Glomerular endothelial cell (primary cell): Measurements from ENCODE around the gene KBTBD13. TPM values are rescaled to one million over a fixed set of nuclear protein-coding genes. Genes with fewer than 3 reads are reported as not detected.
"Not testable (repeated sequence)": the region's sequence is repeated elsewhere in the genome, so short reads cannot be mapped to it uniquely, and the experiment has no call there.

Experiments
- DNase-seq: peaks from one replicate; pipeline ENCODE4 v3.0.0-alpha.2; 2011; ENCODE audit warnings: low read depth, low spot score; ENCODE audit errors: extremely low read depth
- total RNA-seq: library from RNA; depleted of rRNA; stranded (reverse); fragments of >200 nt; gene quantifications from 2 replicates; pipeline ENCODE4 v1.2.3, GENCODE V29; 2015

Gene KBTBD13
- total RNA-seq, 1 donor from 2014 or later: not detected

DNA sequence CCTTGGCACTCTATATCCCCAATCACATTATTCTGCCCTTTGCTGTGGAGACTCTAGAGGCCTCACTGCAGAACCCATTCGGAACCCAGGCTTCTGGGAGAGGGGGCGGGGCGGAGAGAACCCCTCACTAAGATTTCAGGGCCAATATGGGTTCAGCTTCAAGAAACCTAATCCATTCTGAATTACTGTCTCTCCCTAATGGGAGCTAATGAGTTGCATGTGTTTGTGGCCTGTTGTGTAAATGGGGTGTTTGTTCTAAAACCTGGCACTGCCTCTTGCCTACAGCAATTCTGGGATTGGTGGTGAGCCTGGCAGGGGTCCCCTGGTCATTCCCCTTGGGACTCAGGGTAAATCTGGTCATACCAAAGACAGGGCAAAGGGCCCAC is 8.2 kb upstream of the KBTBD13 start:
- no peak for DNase-seq

DNA sequence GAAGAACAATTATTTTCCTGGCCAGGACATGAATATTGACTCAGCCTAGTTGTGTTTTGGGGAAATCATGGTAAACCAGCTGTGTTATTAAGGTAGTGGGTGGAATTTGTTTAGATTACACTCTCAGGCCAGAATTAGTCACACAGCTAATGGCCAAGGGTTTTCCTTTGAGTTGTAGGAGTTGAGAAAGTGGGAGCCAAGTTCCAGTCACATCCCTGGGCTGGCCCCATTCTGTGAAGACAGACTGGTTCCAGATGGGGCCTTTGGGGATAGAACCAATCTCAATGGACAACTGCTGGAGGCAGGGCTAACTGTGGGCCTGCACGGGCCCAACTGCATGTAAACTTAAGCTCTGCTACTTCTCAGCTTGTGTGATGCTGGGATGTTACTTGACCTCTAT is 7.4 kb upstream of the KBTBD13 start:
- DNase-seq: no peak

DNA sequence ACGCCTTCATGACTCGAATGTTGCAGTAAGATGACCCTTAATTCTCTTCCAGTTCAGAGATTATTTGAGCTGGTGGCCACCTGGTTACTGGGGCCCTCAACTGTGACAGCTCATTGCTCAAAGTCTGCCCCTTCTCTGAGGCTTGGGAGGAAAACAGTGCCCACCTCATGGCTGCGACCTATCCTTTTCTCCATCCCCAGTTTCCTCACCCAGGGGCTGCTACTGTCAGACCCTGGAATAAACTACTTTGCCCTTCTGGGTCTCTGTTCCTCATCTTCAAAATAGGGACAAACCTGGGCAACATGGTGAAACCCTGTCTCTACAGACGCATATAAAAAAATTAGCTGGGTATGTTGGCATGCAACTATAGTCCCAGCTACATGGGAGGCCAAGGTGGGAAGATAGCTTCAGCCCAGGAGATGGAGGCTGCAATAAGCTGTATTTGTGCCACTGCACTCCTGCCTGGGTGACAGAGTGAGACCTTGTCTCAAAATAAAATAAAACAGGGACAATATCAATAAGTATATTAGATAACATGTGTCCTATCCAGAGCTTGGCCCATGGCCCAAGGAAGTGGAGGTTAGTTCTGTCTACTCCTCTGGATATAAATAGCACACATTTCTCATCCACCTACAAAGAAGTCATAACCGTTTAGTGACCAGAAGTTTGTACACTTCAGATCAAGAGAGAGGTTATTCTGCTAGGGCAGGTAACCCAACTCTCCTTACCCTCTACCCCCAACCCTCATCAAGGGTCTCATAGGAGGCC is 6.6 kb upstream of the KBTBD13 start:
- DNase-seq: no peak

DNA sequence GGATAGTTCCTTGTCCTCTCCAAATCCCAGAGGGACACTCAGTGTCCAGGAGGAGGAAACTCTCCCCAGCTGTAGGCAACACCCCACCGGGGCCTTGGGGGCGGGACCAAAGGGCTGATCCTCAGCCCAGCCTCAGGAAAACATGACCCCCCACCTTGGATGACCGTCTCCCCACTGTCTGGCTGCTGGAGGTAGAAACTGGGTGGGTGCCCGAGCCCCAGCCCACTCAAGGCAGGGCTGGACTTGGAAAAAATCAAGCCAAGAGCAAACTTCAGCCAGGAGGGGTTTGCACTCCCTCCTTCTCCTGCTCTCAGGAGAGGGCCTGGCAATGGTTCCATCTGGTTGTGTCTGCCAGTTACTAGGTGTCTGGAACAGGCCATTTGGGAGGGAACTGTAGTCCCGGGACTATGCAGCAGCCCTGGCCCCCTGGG is 5.2 kb upstream of the KBTBD13 start:
- DNase-seq: no peak

DNA sequence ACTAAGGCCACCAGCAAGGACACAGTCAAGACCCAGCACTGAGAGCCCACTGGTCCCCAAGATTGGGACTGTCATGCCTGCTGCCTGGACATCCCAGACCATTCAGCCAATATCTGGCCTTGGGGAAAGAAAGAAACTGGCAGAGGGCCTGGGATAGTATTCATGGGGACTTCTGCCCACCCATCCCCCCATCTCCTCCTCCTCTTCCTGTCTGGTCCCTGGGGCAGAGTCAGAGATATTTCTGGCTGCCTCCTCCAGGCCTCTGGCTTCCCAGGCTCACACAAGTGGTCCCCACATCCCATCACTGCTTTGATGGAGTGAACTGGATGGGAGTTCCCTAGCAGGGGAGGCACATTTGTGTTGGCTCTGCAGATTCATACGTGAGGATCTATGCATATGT is 4.5 kb upstream of the KBTBD13 start:
- DNase-seq: no peak

DNA sequence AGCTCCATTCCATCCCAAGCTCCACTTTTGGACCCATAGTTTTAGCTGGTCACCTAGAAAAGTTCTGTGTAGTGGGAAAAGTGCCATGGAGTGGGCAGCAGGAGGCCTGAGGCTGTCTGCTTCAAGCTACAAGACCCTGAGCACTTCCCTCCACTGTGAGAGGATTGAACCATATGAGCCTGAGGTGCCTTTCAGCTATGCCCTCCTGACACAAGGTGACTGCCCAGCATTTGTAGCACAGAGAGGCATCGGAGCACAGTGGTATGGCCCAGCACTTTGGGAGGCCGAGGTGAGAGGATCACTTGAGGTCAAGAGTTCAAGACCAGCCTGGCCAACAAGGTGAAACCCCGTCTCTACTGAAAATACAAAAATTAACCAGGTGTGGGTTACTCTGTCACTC is 3.9 kb upstream of the KBTBD13 start:
- no peak for DNase-seq

DNA sequence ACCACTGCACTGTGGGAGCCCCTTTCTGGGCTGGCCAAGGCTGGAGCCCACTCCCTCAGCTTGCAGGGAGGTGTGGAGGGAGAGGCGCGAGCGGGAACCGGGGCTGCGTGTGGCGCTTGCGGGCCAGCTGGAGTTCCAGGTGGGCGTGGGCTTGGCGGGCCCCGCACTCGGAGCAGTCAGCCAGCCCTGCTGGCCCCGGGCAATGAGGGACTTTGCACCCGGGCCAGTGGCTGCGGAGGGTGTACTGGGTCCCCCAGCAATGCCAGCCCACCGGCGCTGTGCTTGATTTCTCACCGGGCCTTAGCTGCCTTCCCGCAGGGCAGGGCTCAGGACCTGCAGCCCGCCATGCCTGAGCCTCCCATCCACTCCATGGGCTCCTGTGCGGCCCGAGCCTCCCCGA is 1.6 kb upstream of the KBTBD13 start:
- not testable (repeated sequence) for DNase-seq

DNA sequence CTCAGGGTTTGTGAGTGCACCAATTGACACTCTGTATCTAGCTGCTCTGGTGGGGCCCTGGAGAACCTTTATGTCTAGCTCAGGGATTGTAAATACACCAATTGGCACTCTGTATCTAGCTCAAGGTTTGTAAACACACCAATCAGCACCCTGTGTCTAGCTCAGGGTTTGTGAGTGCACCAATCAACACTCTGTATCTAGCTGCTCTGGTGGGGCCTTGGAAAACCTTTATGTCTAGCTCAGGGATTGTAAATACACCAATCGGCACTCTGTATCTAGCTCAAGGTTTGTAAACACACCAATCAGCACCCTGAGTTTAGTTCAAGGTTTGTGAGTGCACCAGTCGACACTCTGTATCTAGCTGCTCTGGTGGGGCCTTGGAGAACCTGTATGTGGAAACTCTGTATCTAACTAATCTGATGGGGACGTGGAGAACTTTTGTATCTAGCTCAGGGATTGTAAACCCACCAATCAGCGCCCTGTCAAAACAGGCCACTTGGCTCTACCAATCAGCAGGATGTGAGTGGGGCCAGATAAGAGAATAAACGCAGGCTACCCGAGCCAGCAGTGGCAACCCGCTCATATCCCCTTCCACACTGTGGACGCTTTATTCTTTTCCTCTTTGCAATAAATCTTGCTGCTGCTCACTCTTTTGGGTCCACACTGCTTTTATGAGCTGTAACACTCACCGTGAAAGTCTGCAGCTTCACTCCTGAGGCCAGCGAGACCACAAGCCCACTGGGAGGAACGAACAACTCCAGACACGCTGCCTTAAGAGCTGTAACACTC is 745 bp upstream of the KBTBD13 start:
- DNase-seq: not testable (repeated sequence)

DNA sequence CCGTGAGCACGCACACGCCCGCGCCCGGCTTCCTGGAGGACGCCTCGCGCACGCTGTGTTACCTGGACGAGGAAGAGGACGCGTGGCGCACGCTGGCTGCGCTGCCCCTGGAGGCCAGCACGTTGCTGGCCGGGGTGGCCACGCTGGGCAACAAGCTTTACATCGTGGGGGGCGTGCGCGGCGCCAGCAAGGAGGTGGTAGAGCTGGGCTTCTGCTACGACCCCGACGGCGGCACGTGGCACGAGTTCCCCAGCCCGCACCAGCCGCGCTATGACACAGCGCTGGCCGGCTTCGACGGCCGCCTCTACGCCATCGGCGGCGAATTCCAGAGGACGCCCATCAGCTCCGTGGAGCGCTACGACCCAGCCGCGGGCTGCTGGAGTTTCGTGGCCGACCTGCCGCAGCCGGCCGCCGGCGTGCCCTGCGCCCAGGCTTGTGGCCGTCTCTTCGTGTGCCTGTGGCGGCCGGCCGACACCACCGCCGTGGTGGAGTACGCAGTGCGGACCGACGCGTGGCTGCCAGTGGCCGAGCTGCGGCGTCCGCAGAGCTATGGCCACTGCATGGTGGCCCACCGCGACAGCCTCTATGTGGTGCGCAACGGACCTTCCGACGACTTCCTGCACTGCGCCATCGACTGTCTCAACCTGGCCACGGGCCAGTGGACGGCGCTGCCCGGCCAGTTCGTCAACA is 890 bp downstream of the KBTBD13 start:
- no peak for DNase-seq

DNA sequence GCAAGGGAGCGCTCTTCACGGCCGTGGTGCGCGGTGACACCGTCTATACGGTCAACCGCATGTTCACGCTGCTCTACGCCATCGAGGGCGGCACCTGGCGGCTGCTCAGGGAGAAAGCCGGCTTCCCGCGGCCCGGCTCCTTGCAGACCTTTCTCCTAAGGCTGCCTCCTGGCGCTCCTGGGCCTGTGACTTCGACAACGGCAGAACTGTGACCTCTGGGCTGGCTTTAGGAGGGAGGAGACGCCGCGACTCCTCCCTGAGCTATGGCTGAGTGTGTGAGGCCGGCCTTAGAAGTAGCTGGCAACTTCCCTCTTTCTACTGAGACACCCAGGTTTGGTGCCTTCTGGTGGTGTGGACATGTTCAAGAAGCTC is 1.4 kb downstream of the KBTBD13 start:
- no peak for DNase-seq

DNA sequence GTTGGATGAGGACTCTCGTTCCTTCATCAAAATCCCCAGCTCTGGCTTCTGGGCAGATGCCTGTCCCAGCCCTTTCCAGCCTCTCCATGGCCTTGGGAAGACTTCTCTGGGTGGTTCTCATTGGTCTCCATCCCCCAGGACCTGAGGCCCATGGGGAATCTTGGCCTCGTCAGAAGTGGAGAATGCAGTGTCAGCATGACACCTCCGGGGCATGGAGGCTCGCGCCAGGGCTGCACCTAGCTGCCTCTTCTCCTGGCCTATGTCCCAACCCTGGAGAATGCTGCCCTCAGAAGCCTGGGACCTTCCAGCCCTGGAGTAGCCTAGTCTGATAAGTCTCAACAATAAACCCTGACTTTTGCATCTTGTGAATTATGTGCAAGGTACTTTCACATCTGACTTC is 3.0 kb downstream of the KBTBD13 start:
- DNase-seq: no peak

DNA sequence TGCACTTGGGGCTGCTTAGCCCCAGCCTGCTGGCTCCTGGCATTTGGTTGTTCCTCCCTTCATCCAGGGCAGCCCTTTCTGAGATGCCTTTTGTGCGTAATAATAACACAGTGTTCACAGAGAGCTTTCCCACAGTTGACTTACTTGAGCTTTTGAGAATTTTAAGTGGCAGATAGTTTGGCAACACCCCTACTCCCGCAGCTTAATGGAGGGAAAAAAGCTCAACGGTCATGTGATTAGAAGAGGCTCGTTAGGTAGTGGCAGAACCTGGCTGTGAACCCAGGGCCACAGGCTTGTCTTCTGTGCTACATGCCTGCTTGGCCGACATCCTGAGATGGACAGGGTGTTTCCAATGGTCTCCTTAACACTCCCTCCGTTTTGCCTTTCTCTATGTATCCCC is 4.7 kb downstream of the KBTBD13 start:
- no peak for DNase-seq

DNA sequence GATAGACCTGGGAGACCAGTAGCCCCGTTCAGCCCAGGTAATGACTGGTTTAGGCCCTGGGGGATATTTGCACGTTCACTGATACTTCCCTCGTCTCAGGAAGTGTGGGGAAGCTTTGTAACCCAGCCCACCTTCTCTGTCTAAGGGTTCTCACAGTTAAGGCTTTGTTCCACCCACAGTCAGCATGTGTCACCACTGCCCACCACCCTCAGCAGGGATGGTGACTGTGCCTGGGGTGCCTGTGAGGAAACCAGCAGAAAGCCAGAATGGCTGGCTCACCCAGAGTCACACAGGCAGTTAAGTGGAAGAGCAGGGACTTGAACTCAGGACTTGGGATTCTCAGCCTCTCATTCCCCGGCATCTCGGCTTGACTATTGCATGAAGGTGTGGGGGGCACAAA is 5.2 kb downstream of the KBTBD13 start:
- no peak for DNase-seq

DNA sequence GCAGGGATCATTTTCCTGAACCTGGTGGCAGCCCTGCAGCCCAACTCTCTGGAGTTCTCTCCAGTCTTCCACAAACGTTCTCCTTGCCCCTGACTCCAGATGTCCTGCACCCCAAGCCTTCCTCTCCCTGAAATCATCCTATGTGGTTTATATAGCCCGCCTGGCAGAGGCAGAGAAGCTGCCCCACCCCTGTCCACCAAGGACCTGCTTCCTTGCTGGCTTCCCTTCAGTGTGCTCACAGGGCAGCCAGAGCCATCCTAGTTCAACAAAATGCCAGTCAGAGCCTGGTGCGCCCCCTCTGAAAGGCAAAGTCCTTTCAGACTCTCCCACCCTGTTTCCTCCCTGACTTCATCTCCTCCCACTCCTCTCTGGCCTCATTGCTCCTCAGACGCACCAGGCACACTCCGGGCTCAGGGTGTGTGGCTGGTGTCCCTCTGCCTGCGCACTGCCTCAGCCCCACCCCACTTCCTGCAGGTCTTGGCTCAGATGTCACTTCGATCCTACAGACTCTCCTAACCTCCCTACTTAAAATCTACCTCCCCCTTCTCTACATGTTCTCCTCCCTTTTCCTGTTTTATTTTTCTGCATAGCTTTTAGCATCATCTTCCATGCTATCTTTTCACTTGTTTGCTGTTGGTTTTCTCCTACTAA is 5.9 kb downstream of the KBTBD13 start:
- no peak for DNase-seq

DNA sequence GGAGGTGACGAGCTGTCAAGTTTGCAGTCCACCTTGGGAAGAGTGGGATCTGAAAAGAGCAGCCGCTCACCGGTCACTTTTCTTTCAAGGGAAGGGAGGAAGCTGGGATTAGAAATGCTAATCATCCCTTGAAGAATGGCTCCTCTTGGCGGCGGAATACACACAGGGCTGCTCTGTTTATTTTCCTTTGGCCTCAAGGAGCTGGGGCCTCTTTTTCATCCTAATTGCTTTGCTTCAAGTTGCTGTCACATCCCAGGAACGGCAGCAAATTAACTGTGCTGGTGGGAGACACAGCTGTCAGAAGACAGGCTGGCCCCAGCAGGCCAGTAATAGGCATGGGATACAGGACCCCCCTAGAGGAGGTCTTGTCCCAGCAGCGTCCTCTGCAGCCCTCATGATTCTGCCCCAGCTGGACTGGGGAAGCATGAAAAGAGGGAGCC is 6.7 kb downstream of the KBTBD13 start:
- no peak for DNase-seq

DNA sequence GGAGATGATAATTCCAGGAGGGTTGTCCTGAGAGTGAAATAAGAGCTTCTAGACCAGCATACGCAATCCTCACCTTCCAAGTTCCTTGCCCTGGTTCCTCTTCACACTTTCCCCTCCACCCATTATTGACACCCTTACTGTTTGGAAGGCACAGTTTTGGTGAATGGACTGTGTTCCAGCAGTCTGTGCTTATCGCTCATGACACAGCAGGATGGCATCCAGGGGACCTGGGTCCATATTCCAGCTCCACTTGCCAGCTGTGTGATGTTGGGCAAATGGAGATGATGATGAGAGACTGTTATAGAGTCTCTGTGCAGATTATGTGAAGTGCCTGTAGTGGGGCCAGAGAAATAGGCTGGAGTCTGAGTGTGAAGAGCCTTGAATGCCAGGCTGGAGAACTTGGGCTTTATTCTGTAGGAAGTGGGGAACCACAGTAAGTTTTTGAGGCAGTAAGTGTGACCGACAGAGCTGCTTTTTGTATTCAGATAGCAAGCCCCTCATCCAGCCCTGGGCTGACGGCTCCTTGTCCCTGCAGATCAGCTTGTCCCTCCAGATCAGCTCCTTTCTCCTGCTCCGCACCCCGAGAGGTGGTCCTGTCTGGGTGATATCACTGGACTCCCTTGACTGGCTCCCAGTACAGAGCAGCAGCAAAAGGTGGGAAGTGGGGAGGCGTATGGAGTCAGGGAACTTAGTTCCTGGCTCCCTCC is 8.1 kb downstream of the KBTBD13 start:
- DNase-seq: no peak

DNA sequence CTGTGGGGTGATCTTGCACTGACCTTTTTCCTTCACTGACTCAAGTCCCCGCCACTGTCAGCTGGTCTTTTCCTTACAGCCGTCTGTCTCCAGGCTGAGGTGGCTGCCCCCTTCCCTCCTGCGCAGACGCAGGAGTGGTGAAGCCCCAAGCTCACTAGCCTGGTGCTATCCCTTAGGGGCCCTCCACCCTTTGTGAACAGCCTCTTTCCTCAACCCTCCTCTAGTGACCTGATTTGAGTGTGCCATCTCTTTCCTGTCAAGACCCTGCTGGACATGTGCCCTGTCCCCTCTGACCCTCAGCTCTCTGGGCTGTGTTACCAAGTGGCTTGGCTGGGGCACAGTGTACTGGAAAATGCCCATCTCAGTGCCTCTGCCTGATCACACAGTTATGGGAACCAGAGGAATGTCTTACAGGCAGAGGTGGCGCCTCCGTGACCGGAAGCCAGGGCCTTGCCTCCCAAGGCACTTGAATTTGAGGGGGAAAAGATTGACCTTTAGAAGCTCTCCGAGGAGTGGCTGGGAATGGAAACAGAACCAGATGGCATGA is 8.7 kb downstream of the KBTBD13 start:
- no peak for DNase-seq

DNA sequence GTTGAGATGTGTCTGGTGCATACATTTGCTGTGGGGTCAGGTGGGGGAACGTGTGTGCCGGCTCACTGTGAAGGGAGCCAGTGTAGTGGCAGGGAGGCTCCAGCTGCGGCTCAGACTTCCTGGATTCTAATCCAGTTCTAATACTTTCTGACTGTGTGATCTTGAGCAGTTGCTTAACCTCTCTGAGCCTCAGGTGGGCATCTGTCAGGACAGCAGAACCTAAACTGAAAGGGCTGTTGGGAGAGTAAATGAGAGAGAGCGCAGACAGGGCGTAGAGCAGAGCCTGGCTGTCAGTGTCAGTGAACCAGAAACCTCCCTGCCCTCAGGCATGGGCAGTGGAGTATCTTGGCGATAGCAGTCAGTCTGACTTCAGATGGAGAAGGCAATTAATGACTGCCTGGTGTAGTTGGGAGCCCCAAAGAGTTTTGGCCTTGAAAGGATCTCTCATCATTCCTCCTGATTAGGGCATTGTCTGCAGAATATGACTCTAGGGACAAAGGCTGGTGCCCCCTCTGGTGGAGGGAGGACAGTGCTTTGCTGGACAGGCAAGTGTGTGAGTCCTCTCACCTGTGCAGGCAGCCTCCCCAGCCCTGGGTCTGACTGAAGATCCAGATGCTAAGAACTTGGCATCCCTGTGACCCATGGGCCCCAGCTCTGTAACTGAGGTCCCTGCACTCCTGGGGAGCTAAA is 9.6 kb downstream of the KBTBD13 start:
- DNase-seq: no peak

DNA sequence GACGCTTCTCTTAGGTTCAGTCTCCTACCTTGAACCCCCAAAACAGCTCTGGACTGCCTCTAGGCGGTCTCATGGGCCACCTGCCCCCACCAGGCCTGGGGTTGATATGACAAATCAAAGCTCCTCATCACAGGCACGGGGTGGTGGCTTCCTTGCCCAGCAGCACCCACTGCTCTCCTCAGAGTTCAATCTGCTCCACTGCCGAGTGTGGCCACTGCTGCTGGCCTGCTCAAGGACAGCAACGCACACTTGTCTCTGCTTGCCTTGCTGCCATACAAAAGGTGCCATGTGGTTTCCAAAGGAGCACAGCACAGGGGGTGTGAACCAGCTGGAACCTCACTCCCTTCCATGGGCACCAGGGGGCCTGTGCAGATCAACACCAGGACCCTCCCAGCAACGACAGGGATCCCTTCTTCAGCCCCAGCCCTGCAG is 10.2 kb downstream of the KBTBD13 start:
- no peak for DNase-seq

DNA sequence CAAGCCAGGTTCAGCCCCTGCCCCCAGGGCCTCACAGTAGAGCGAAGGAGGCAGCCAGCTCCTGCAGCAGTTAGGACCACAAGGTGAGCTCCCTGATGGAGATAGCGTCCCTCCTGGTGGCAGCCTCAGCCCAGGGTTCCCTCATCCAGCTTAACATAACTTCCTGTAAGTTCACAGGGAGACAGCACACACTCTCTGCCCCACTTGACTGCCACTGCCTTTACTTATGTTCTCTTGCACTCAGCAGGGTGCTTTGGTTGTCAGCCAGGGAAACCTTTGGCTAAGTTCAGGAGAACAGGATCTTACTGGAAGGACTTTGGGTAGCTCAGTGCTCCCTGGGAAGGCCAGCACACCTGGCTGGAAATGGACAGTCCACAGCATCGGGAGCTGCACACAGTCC is 10.9 kb downstream of the KBTBD13 start:
- no peak for DNase-seq
